Glutamatergic neuron (in vitro differentiated cells): Measurements from ENCODE around the gene PTPRJ. TPM values are rescaled to one million over a fixed set of nuclear protein-coding genes. Genes with fewer than 3 reads are reported as not detected.

Experiments
- DNase-seq: peaks from one replicate; pipeline ENCODE4 v3.0.0; 2022
- H3K27ac Mint-ChIP-seq: one replicate; pipeline ENCODE4 v1.8.0; 2020; ENCODE audit warnings: mild to moderate bottlenecking, mixed read lengths, inconsistent platforms; ENCODE audit not compliant: unreplicated experiment
- H3K27me3 Mint-ChIP-seq: one replicate; pipeline ENCODE4 v1.8.0; 2020; ENCODE audit warnings: mild to moderate bottlenecking, moderate library complexity, mixed read lengths, inconsistent platforms; ENCODE audit not compliant: unreplicated experiment
- H3K36me3 Mint-ChIP-seq: one replicate; pipeline ENCODE4 v1.8.0; 2020; ENCODE audit warnings: mild to moderate bottlenecking, mixed read lengths, inconsistent platforms; ENCODE audit not compliant: unreplicated experiment
- H3K4me1 Mint-ChIP-seq: one replicate; pipeline ENCODE4 v1.8.0; 2020; ENCODE audit warnings: mild to moderate bottlenecking, low read depth, mixed read lengths, inconsistent platforms; ENCODE audit not compliant: unreplicated experiment
- H3K4me3 Mint-ChIP-seq: one replicate; pipeline ENCODE4 v1.8.0; 2020; ENCODE audit warnings: mild to moderate bottlenecking, mixed read lengths, inconsistent platforms; ENCODE audit not compliant: unreplicated experiment
- H3K9me3 Mint-ChIP-seq: one replicate; pipeline ENCODE4 v1.8.0; 2020; ENCODE audit warnings: mild to moderate bottlenecking, moderate library complexity, mixed read lengths, inconsistent platforms; ENCODE audit not compliant: unreplicated experiment
- total RNA-seq: library from RNA; stranded (reverse); fragmentation: NEBNext Ultra II Directional; extraction: Animal tissue kit (Norgen Biotek cat#: 25700); gene quantifications from one replicate; pipeline ENCODE4 v1.2.1, GENCODE V29; 2021; ENCODE audit not compliant: unreplicated experiment
- TF ChIP-seq, protein P1 (sequence below): fragments of 200-600 bp; sonication (generic); IDR thresholded peaks from one replicate; pipeline ENCODE4 v1.5.0; 2021; ENCODE audit not compliant: partially characterized antibody, unreplicated experiment

The PTPRJ gene
- total RNA-seq, 1 donor from 2014 or later, result 2.4 TPM

- no peaks in the 10 kb centered on the region for H3K9me3 Mint-ChIP-seq
- H3K27ac Mint-ChIP-seq, result no peak overlapping the region
- peaks cover 2% of the 10 kb centered on the region for H3K4me1 Mint-ChIP-seq
- no peaks in the 10 kb centered on the region for H3K36me3 Mint-ChIP-seq
- TF ChIP-seq, protein P1, sequence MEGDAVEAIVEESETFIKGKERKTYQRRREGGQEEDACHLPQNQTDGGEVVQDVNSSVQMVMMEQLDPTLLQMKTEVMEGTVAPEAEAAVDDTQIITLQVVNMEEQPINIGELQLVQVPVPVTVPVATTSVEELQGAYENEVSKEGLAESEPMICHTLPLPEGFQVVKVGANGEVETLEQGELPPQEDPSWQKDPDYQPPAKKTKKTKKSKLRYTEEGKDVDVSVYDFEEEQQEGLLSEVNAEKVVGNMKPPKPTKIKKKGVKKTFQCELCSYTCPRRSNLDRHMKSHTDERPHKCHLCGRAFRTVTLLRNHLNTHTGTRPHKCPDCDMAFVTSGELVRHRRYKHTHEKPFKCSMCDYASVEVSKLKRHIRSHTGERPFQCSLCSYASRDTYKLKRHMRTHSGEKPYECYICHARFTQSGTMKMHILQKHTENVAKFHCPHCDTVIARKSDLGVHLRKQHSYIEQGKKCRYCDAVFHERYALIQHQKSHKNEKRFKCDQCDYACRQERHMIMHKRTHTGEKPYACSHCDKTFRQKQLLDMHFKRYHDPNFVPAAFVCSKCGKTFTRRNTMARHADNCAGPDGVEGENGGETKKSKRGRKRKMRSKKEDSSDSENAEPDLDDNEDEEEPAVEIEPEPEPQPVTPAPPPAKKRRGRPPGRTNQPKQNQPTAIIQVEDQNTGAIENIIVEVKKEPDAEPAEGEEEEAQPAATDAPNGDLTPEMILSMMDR, result no peak
- H3K4me3 Mint-ChIP-seq, result no peak overlapping the region
- no peak for DNase-seq
- peaks cover 2% of the 10 kb centered on the region for H3K27me3 Mint-ChIP-seq
Measured at GRCh38 chr11:48101044-48101733, 120.8 kb downstream of the PTPRJ start.

DNA sequence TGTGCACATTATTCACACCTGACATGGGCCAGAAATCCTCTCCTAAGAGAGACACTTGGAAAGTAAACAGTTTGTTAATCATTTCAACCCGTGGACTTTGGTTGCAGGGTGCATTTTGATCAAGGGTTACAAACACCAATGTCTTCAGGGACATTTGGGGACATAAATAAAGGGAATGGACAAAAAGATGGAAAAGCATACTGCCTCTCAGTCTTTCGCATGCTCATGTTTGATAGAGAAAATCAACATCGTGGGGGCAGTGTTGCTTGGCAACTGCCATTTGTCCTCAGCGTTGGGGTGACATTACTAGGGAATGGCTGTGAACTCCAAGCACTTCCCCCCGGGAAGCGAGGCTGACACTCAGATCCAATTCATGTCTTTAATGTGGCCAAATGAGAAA is 121.6 kb downstream of the PTPRJ start:
- Mint-ChIP-seq H3K9me3 (no peaks in the 10 kb centered on the region), H3K4me1 (no peaks in the 10 kb centered on the region), H3K27ac (no peak overlapping the region), H3K36me3 (no peaks in the 10 kb centered on the region), H3K4me3 (no peak overlapping the region), H3K27me3 (peaks cover 3% of the 10 kb centered on the region)
- DNase-seq, result no peak
- TF ChIP-seq, protein P1, result no peak

DNA sequence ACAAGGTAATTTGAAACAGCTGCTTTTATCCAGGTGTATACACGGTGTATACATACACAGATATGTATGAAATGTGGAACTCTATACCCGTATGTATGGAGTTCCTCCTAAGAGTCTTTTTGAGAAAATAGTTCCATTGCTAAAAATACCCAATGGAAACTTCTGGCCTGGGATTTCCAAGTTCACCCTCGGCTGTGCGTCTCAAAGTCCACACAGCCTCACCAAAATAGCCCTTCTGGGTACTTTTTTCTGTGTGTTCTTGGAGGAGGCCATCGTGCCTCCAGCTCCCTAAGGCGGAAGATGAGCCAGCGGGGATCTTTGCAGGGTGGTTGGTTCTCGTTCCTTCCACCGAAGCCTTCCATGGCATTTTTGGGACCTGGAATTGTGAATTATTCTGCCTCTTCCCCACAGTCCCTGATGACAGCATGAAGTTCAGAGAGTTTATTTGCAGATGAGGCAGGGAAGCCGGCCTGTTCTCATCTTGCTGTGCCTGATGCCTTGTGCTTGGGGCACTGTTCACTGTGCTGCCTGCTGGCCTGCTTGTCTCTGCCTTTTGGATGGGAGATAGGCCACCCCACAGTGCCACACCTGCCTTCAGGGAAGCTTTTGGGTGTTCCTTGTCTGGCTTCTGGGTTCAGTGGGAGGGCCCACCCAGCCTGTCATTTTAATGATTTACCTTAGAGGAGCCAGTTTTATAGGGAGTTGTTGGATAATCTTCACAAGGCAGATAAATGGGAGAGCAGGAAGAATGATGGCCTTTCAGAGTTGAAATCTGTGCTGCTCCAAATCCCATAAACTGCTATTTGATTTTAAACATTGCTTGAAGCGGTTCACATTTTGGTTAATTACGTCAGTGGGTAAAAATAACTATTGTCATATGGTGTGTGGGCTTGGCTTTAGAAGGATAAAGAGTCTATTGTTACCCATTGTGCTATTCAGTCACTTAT is 123.5 kb downstream of the PTPRJ start:
- Mint-ChIP-seq H3K27ac (no peak overlapping the region), H3K36me3 (no peaks in the 10 kb centered on the region), H3K9me3 (no peaks in the 10 kb centered on the region), H3K4me3 (no peak overlapping the region), H3K27me3 (peaks cover 3% of the 10 kb centered on the region), H3K4me1 (no peaks in the 10 kb centered on the region)
- TF ChIP-seq, protein P1, result no peak
- no peak for DNase-seq

DNA sequence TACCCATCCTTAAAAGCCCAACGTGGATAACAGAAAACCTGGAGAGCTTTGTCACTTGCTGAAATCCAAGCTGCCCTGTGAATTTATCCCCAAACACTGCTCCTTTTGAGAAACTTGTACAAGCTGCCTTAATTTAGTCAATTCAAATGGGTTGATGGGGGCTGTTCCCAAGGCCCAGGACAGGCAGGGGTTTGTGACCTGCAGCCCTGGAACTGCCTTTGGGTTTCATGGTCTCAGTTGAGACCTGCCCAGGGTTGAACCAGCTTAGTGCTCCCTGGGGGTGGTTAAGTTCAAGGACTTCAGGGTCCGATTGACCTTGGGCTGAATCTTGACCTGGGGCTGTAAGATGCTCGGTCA is 124.2 kb downstream of the PTPRJ start:
- no peak overlapping the region for H3K4me3 Mint-ChIP-seq
- no peaks in the 10 kb centered on the region for H3K4me1 Mint-ChIP-seq

More for the DNA sequence above, 124.2 kb downstream of the PTPRJ start:
- Mint-ChIP-seq H3K27ac (no peak overlapping the region), H3K36me3 (no peaks in the 10 kb centered on the region), H3K27me3 (peaks cover 3% of the 10 kb centered on the region), H3K9me3 (no peaks in the 10 kb centered on the region)
- no peak for DNase-seq
- TF ChIP-seq, protein P1, result no peak
